A549 (cell line): Measurements from ENCODE around the gene C16orf92. TPM values are rescaled to one million over a fixed set of nuclear protein-coding genes. Genes with fewer than 3 reads are reported as not detected.

Experiments used
- ATAC-seq, 2 experiments: fragments of 200-7000 bp in 1 of 2; fragments of >200 bp in 1 of 2; cut with Nextera tagmentation in 1 of 2; cut with Tn5 transposase in 1 of 2; 3 replicates each; pipeline versions ENCODE4 v1.8.0 to v1.9.1; 2018 to 2020; ENCODE audit warnings: mild to moderate bottlenecking in 1 of 2, moderate library complexity in 1 of 2
- CTCF ChIA-PET: fragments of 300-600 bp; sonication (Branson Sonifier 250); formaldehyde crosslinking; extraction: SDS; loops from one replicate; lab custom pipeline; 2021; ENCODE audit warnings: antibody characterized with exemption, inconsistent platforms; lab: Yijun Ruan, JAX
- POLR2A ChIA-PET: fragments of 350-600 bp; formaldehyde crosslinking; extraction: SDS; loops from one replicate; lab custom pipeline; 2021; ENCODE audit warnings: antibody characterized with exemption, inconsistent platforms; lab: Yijun Ruan, JAX
- DNase-seq, 2 experiments: peaks; one replicate each; pipeline versions ENCODE4 v3.0.0 to v3.0.0-alpha.2; 2011 to 2016; ENCODE audit warnings: low read depth in 1 of 2, low spot score in 1 of 2
- FAIRE-seq: peaks from 2 replicates; lab custom pipeline; 2011; peaks lifted over from hg19 to GRCh38; lab: Jason Lieb, UNC
- H3K27ac ChIP-seq, 2 experiments: fragments of >200 bp; sonication (Bioruptor Twin); formaldehyde crosslinking; 3 replicates each; pipeline ENCODE4 v1.5.1; 2016 to 2017
- H3K4me1 ChIP-seq: fragments of >200 bp; sonication (Bioruptor Twin); formaldehyde crosslinking; 3 replicates; pipeline ENCODE4 v1.6.1; 2016
- H3K4me2 ChIP-seq: fragments of >200 bp; sonication (Bioruptor Twin); formaldehyde crosslinking; 3 replicates; pipeline ENCODE4 v1.6.1; 2016
- H3K4me3 ChIP-seq: fragments of >200 bp; sonication (Bioruptor Twin); formaldehyde crosslinking; 3 replicates; pipeline ENCODE4 v1.5.1; 2016
- H3K9me3 ChIP-seq: fragments of >200 bp; sonication (Bioruptor Twin); formaldehyde crosslinking; 3 replicates; pipeline ENCODE4 v1.6.1; 2016
- BHLHE40 ChIP-seq: IDR thresholded peaks from 2 replicates; pipeline ENCODE4 v1.6.1; 2012; ENCODE audit warnings: low read depth, low read length, inconsistent platforms
- CBX2 ChIP-seq: fragments of 200-600 bp; sonication (generic); IDR thresholded peaks from 2 replicates; pipeline ENCODE4 v1.6.1; 2016; ENCODE audit warnings: low read depth, mild to moderate bottlenecking, borderline replicate concordance
- CBX8 ChIP-seq: fragments of 200-600 bp; sonication (generic); IDR thresholded peaks from 2 replicates; pipeline ENCODE4 v1.6.1; 2016
- EHF ChIP-seq: fragments of 250-450 bp; sonication (Bioruptor Pico); IDR thresholded peaks from 2 replicates; pipeline ENCODE4 v1.5.0; 2020; ENCODE audit warnings: mild to moderate bottlenecking
- EHMT2 ChIP-seq: fragments of 200-600 bp; sonication (generic); IDR thresholded peaks from 2 replicates; pipeline ENCODE4 v1.6.1; 2016; ENCODE audit warnings: antibody characterized with exemption, low read depth, mild to moderate bottlenecking, moderate library complexity
- FOSB ChIP-seq: fragments of 250-450 bp; sonication (Bioruptor Pico); IDR thresholded peaks from 2 replicates; pipeline ENCODE4 v1.5.0; 2020; ENCODE audit warnings: mild to moderate bottlenecking, moderate library complexity
- GATA3 ChIP-seq: IDR thresholded peaks from 2 replicates; pipeline ENCODE4 v1.6.1; 2012; ENCODE audit warnings: borderline replicate concordance
- HDAC2 ChIP-seq: fragments of 200-600 bp; sonication (generic); IDR thresholded peaks from 2 replicates; pipeline ENCODE4 v1.6.1; 2016
- HEYL ChIP-seq: fragments of 250-450 bp; sonication (Bioruptor Pico); IDR thresholded peaks from 2 replicates; pipeline ENCODE4 v1.8.0; 2021; ENCODE audit warnings: mild to moderate bottlenecking, moderate library complexity
- HOXA7 ChIP-seq: fragments of 250-450 bp; sonication (Bioruptor Pico); IDR thresholded peaks from 2 replicates; pipeline ENCODE4 v1.5.0; 2020; ENCODE audit warnings: mild to moderate bottlenecking, moderate library complexity
- JUNB ChIP-seq: fragments of >200 bp; sonication (Bioruptor Twin); formaldehyde crosslinking; IDR thresholded peaks from 2 replicates; pipeline ENCODE4 v1.6.1; 2016
- MAZ ChIP-seq: fragments of 150-350 bp; IDR thresholded peaks from 2 replicates; pipeline ENCODE4 v1.6.1; 2014; ENCODE audit warnings: antibody characterized with exemption, low read depth, low read length, borderline replicate concordance
- MYC ChIP-seq: IDR thresholded peaks from 2 replicates; pipeline ENCODE4 v1.6.1; 2012; ENCODE audit warnings: mild to moderate bottlenecking, inconsistent platforms, low read length, improper control_type of control experiment, borderline replicate concordance
- NFE2L2 ChIP-seq: fragments of 150-350 bp; conservative IDR thresholded peaks from 2 replicates; pipeline ENCODE4 v1.6.1; 2014; ENCODE audit warnings: low read length
- RAD21 ChIP-seq, 2 experiments: fragments of >200 bp in 1 of 2; sonication (Bioruptor Twin) in 1 of 2; formaldehyde crosslinking in 1 of 2; IDR thresholded peaks in 1 of 2; conservative IDR thresholded peaks in 1 of 2; 2 replicates in 1 of 2; 3 replicates in 1 of 2; pipeline ENCODE4 v1.6.1; 2012 to 2018; ENCODE audit warnings: inconsistent platforms in 1 of 2
- RFX5 ChIP-seq: fragments of 450-650 bp; IDR thresholded peaks from 2 replicates; pipeline ENCODE4 v1.7.1; 2014; ENCODE audit warnings: antibody characterized with exemption, mild to moderate bottlenecking, moderate library complexity
- SMC3 ChIP-seq: fragments of >200 bp; sonication (Bioruptor Twin); formaldehyde crosslinking; IDR thresholded peaks from 3 replicates; pipeline ENCODE4 v1.6.1; 2018; ENCODE audit warnings: inconsistent platforms
- ZSCAN20 ChIP-seq: fragments of 250-450 bp; sonication (Bioruptor Pico); IDR thresholded peaks from 2 replicates; pipeline ENCODE4 v1.8.0; 2022; ENCODE audit warnings: mild to moderate bottlenecking, moderate library complexity
- WGBS: methylation state at CpG from one replicate; pipeline ENCODE4 v1.1.6; 2017; ENCODE audit errors: missing lambda C conversion rate; 5-methylcytosine and 5-hydroxymethylcytosine counted together
- polyA plus RNA-seq, 4 experiments: library from polyadenylated mRNA; depleted of rRNA in 3 of 4; stranded (reverse); fragments of >200 nt; fragmentation: RNase III in 1 of 4; extraction: RNeasy Plus Mini Kit Qiagen cat#74134 plus additional on column Dnase treatment in 1 of 4; gene quantifications; 2 replicates in 3 of 4; 3 replicates in 1 of 4; pipeline ENCODE4 v1.2.3, GENCODE V29; 2011 to 2017
- TF ChIP-seq, protein P1 (sequence below): IDR thresholded peaks from 2 replicates; pipeline ENCODE4 v1.6.1; 2012; ENCODE audit warnings: low read depth, borderline replicate concordance
- TF ChIP-seq, protein P2 (sequence below): fragments of 250-450 bp; sonication (Bioruptor Pico); IDR thresholded peaks from 2 replicates; pipeline ENCODE4 v1.5.0; 2020; ENCODE audit warnings: low read depth, mild to moderate bottlenecking, moderate library complexity
- TF ChIP-seq, protein P3 (sequence below): IDR thresholded peaks from 2 replicates; pipeline ENCODE4 v1.6.1; 2012

Gene C16orf92
- polyA plus RNA-seq, 2 of the 4 experiments (the other 2 are of a cell fraction), result not detected

DNA sequence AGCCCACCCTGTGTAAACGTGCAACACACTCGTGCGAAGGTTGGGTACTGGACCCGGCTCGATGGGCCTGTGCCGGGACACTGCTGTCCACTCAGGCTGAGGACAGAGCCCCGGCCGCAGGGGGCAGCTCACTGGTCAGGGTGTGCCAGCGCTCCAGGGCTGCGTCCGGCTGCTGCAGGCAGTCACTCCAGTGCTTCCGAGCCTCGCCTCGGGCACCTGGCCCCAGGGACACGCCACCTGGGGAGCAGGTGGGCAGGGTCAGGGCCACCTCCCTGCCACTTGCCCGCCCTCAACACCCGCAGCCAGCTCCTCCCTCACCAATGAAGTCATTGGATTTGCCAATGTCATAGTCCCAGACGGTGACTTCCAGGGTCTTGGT lies 16.9 kb upstream of the C16orf92 start:
- FAIRE-seq, result no peak
- 86% methylated on average over 11 of the region's 18 CpGs for WGBS
- ATAC-seq, result no peak
- Histone ChIP-seq H3K9me3 (no peaks in the 10 kb centered on the region), H3K27ac (no peak overlapping the region), H3K4me3 (no peak overlapping the region), H3K4me2 (no peak overlapping the region), H3K4me1 (peaks cover 11% of the 10 kb centered on the region; the same call in 2 of the 3 replicates)
- ChIA-PET POLR2A (interaction anchor here (0.8 to 2.0 kb wide), 2 partner anchors 62 to 107 kb away, joined by 3 to 7 read pairs; partner anchors contain the start of gene SEZ6L2), CTCF (interaction anchor here (0.5 to 3.8 kb wide), 46 partner anchors 11 to 327 kb away, joined by 3 to 41 read pairs (median 5); partner anchors contain the start of genes ASPHD1, CDIPT, HIRIP3 and INO80E)
- no peak for TF ChIP-seq EHF (CRISPR knock-in tag)
- TF ChIP-seq FOSB (CRISPR knock-in tag), result no peak
- TF ChIP-seq JUNB, result no peak
- no peak for TF ChIP-seq SMC3
- TF ChIP-seq HDAC2, result no peak
- TF ChIP-seq, protein P1, sequence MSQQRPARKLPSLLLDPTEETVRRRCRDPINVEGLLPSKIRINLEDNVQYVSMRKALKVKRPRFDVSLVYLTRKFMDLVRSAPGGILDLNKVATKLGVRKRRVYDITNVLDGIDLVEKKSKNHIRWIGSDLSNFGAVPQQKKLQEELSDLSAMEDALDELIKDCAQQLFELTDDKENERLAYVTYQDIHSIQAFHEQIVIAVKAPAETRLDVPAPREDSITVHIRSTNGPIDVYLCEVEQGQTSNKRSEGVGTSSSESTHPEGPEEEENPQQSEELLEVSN, result no peak
- no peak for TF ChIP-seq HOXA7 (CRISPR knock-in tag)
- TF ChIP-seq HEYL (CRISPR knock-in tag), result no peak
- TF ChIP-seq, protein P2, sequence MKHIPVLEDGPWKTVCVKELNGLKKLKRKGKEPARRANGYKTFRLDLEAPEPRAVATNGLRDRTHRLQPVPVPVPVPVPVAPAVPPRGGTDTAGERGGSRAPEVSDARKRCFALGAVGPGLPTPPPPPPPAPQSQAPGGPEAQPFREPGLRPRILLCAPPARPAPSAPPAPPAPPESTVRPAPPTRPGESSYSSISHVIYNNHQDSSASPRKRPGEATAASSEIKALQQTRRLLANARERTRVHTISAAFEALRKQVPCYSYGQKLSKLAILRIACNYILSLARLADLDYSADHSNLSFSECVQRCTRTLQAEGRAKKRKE (CRISPR knock-in tag), result no peak
- no peak for TF ChIP-seq CBX2
- TF ChIP-seq CBX8, result no peak
- no peak for TF ChIP-seq GATA3
- TF ChIP-seq, protein P3, sequence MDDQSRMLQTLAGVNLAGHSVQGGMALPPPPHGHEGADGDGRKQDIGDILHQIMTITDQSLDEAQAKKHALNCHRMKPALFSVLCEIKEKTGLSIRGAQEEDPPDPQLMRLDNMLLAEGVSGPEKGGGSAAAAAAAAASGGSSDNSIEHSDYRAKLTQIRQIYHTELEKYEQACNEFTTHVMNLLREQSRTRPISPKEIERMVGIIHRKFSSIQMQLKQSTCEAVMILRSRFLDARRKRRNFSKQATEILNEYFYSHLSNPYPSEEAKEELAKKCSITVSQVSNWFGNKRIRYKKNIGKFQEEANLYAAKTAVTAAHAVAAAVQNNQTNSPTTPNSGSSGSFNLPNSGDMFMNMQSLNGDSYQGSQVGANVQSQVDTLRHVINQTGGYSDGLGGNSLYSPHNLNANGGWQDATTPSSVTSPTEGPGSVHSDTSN, result no peak
- TF ChIP-seq MAZ, result no peak
- no peak for TF ChIP-seq RAD21 (conservative IDR thresholded peaks at IDR 0.05 in 1 of 2, IDR thresholded peaks at IDR 0.05 in 1 of 2)
- TF ChIP-seq MYC, result no peak
- TF ChIP-seq NFE2L2, result no peak
- no peak for TF ChIP-seq EHMT2
- no peak for TF ChIP-seq BHLHE40
- no peak for TF ChIP-seq ZSCAN20 (CRISPR knock-in tag)
- DNase-seq, result no peak

DNA sequence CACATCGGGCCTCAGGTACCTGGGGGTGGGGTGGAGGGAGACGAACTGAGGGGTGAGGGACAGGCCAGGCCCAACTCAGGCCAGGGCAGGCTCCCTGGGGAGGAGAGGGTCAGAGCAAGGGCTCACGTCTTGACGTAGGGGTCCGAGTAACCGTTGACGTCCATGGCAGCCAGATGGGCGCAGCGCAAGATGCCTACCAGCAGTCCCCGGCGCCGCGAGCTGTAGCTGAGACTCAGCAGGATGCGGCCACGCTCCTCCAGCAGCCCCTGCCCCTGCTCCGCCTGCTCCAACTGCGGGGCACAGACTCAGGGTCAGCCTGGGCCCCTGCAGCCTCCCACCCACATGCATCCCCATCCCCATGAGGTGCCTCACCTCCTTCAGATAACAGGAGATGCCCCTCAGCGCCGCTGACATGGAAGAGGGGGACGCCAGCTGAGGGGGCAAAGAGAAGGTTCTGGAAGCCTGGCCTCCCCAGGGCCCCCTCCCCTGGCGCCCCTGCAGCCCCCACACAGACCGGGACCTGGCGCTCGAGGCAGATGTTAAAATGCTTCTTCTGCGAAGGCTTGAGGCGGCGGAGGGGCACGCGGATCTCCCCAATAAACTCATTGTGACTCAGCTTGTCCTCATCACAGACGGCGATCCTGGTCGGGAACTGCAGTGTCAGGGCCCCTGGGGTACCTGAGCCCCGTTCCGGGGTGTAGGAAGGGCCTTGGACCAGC lies 16.2 kb upstream of the C16orf92 start:
- H3K9me3 ChIP-seq, result no peaks in the 10 kb centered on the region
- DNase-seq (no peak), FAIRE-seq (no peak), ATAC-seq (no peak)
- H3K4me3 ChIP-seq, result no peak overlapping the region
- peaks cover 11% of the 10 kb centered on the region; the same call in 2 of the 3 replicates for H3K4me1 ChIP-seq
- no peak overlapping the region for H3K4me2 ChIP-seq
- no peak overlapping the region for H3K27ac ChIP-seq
- 92% methylated on average over 32 of the region's 34 CpGs for WGBS
- ChIA-PET POLR2A (interaction anchor here (1.1 kb wide), 1 partner anchor 81 kb away, joined by 4 read pairs; the partner anchor contains the start of gene KCTD13), CTCF (interaction anchor here (0.8 to 3.8 kb wide), 25 partner anchors 12 to 315 kb away, joined by 3 to 41 read pairs (median 6); partner anchors contain the start of genes ASPHD1, CDIPT, HIRIP3 and INO80E)
- TF ChIP-seq RFX5, result no peak
- TF ChIP-seq EHMT2, result no peak
- no peak for TF ChIP-seq FOSB (CRISPR knock-in tag)
- TF ChIP-seq, all 56 proteins: peak for 0
